Raji (cell line): ENCODE results near the gene CCZ1.
A peak's percentile ranks its signal among the peaks of the same experiment; 100 is the strongest.
"Not testable (repeated sequence)": the region's sequence is repeated elsewhere in the genome, so short reads cannot be mapped to it uniquely, and the experiment has no call there.

Experiments
- POLR2A ChIP-seq: IDR thresholded peaks from 2 replicates; pipeline ENCODE4 v1.6.1; 2011; ENCODE audit warnings: low read depth, low read length, control low read depth; ENCODE audit not compliant: insufficient read depth

The CCZ1 gene

GRCh38 chr7:5898480-5899224 lies at the start of gene CCZ1:
Gene CCZ1, plus strand, starts transcription at chr7:5898733. Its CDS starts 67 bp downstream, at chr7:5898800.
- peak; percentile 48; the same call in 1 of the 2 replicates for TF ChIP-seq POLR2A

- TF ChIP-seq POLR2A: no peak
Observed at GRCh38 chr7:5850944-5851343, 47.6 kb upstream of the CCZ1 start.

GRCh38 chr7:5854738-5855137 lies 43.8 kb upstream of the CCZ1 start:
- no peak for TF ChIP-seq POLR2A

GRCh38 chr7:5867060-5867459 lies 31.5 kb upstream of the CCZ1 start:
- TF ChIP-seq POLR2A: no peak

GRCh38 chr7:5869691-5870090 lies 28.8 kb upstream of the CCZ1 start:
- TF ChIP-seq POLR2A: no peak

- TF ChIP-seq POLR2A: no peak
Observed at GRCh38 chr7:5870311-5870710, 28.2 kb upstream of the CCZ1 start.

- TF ChIP-seq POLR2A: no peak
Observed at GRCh38 chr7:5872326-5872725, 26.2 kb upstream of the CCZ1 start.

GRCh38 chr7:5892498-5892897 lies 6.0 kb upstream of the CCZ1 start:
- TF ChIP-seq POLR2A: no peak

- not testable (repeated sequence) for TF ChIP-seq POLR2A
Observed at GRCh38 chr7:5970347-5970911, 71.9 kb downstream of the CCZ1 start, which contains the start of gene RSPH10B. Gene RSPH10B, minus strand, starts transcription at chr7:5970689. Its CDS starts 3,573 bp downstream, at chr7:5967116.
